ENCODE data around the gene CARD14.

CARD14 gene

GRCh38 chr17:80227666-80228065, 57.8 kb downstream of the CARD14 start:
- no peak for DNase-seq (ENCODE audit: low spot score)
- CTCF ChIA-PET: no interaction called here
- POLR2A ChIA-PET (ENCODE audit: low non-redundant PET): no interaction called here
- H3K27ac ChIP-seq: no peak overlapping the region
- TF ChIP-seq CTCF (conservative IDR thresholded peaks at IDR 0.05; ENCODE audit: low read depth): no peak

GRCh38 chr17:80228477-80228876, 58.6 kb downstream of the CARD14 start:
- DNase-seq (ENCODE audit: low spot score): no peak
- peak overlapping the region; percentile 13; the same call in 1 of the 2 replicates for H3K27ac ChIP-seq
- ChIA-PET CTCF (no interaction called here), POLR2A (ENCODE audit: low non-redundant PET) (no interaction called here)
- TF ChIP-seq CTCF (conservative IDR thresholded peaks at IDR 0.05; ENCODE audit: low read depth): no peak

GRCh38 chr17:80229011-80229410, 59.2 kb downstream of the CARD14 start:
- peak overlapping the region; percentile 13; the same call in 1 of the 2 replicates for H3K27ac ChIP-seq
- POLR2A ChIA-PET (ENCODE audit: low non-redundant PET): interaction anchor here (0.7 kb wide), 1 partner anchor 477 kb away, joined by 3 read pairs; no protein-coding TSS in a partner anchor
- DNase-seq (ENCODE audit: low spot score): no peak
- CTCF ChIA-PET: interaction anchor here (1.1 kb wide), 1 partner anchor 14 kb away, joined by 5 read pairs; no protein-coding TSS in a partner anchor
- TF ChIP-seq CTCF (conservative IDR thresholded peaks at IDR 0.05; ENCODE audit: low read depth): no peak

- TF ChIP-seq CTCF (conservative IDR thresholded peaks at IDR 0.05; ENCODE audit: low read depth): no peak
- ChIA-PET POLR2A (ENCODE audit: low non-redundant PET) (no interaction called here), CTCF (interaction anchor here (0.7 kb wide), 1 partner anchor 205 kb away, joined by 3 read pairs; no protein-coding TSS in a partner anchor)
- H3K27ac ChIP-seq: no peak overlapping the region
- DNase-seq (ENCODE audit: low spot score): no peak
These were observed 62.6 kb downstream of the CARD14 start for GRCh38 chr17:80232438-80232837.

- DNase-seq (ENCODE audit: low spot score): no peak
- CTCF ChIA-PET: interaction anchor here (0.7 kb wide), 1 partner anchor 204 kb away, joined by 3 read pairs; no protein-coding TSS in a partner anchor
- no peak for TF ChIP-seq CTCF (conservative IDR thresholded peaks at IDR 0.05; ENCODE audit: low read depth)
- POLR2A ChIA-PET (ENCODE audit: low non-redundant PET): no interaction called here
- no peak overlapping the region for H3K27ac ChIP-seq
These were observed 63.4 kb downstream of the CARD14 start for GRCh38 chr17:80233202-80233601.

GRCh38 chr17:80236911-80237310, 67.1 kb downstream of the CARD14 start:
- POLR2A ChIA-PET (ENCODE audit: low non-redundant PET): interaction anchor here (0.5 kb wide), 1 partner anchor 20 kb away, joined by 5 read pairs; no protein-coding TSS in a partner anchor
- no peak for DNase-seq (ENCODE audit: low spot score)
- TF ChIP-seq CTCF (conservative IDR thresholded peaks at IDR 0.05; ENCODE audit: low read depth): no peak
- CTCF ChIA-PET: interaction anchor here (0.5 kb wide), 1 partner anchor 1302 kb away, joined by 3 read pairs; no protein-coding TSS in a partner anchor
- no peak overlapping the region for H3K27ac ChIP-seq

Measured in RWPE1 (cell line).